GM20431 (cell line): Measurements from ENCODE around the gene HES5.

ENCODE experiments used
- in situ Hi-C: fragments of 300-500 bp; cut with MseI, MboI; formaldehyde crosslinking; loops from one replicate; pipeline ENCODE4 v1.15.0; 2020; ENCODE audit warnings: low sequenced_read_pairs; ENCODE audit not compliant: unreplicated experiment

Gene HES5

GRCh38 chr1:2506007-2506860 is 23.8 kb downstream of the HES5 start:
- in situ Hi-C loops, result no loop called here

GRCh38 chr1:2505461-2505994 is 24.5 kb downstream of the HES5 start:
- in situ Hi-C loops, result no loop called here

GRCh38 chr1:2504949-2505272 is 25.2 kb downstream of the HES5 start:
- in situ Hi-C loops, result no loop called here

GRCh38 chr1:2504225-2504948 is 25.7 kb downstream of the HES5 start:
- in situ Hi-C loops, result no loop called here

- in situ Hi-C loops, result no loop called here
Measured at GRCh38 chr1:2503554-2504224, 26.4 kb downstream of the HES5 start.

- in situ Hi-C loops, result no loop called here
Measured at GRCh38 chr1:2502661-2503553, 27.2 kb downstream of the HES5 start.

- in situ Hi-C loops, result no loop called here
Measured at GRCh38 chr1:2502210-2502609, 27.9 kb downstream of the HES5 start.

GRCh38 chr1:2501820-2502119 is 28.3 kb downstream of the HES5 start:
- in situ Hi-C loops, result no loop called here

GRCh38 chr1:2501041-2501819 is 28.8 kb downstream of the HES5 start:
- in situ Hi-C loops, result no loop called here

- in situ Hi-C loops, result no loop called here
Measured at GRCh38 chr1:2499986-2500596, 30.0 kb downstream of the HES5 start.

GRCh38 chr1:2499260-2499659 is 30.8 kb downstream of the HES5 start:
- in situ Hi-C loops, result no loop called here

GRCh38 chr1:2498648-2499047 is 31.4 kb downstream of the HES5 start:
- in situ Hi-C loops, result no loop called here

- in situ Hi-C loops, result no loop called here
Measured at GRCh38 chr1:2497891-2498290, 32.2 kb downstream of the HES5 start.

GRCh38 chr1:2496746-2497145 is 33.3 kb downstream of the HES5 start:
- in situ Hi-C loops, result no loop called here

GRCh38 chr1:2496087-2496622 is 33.9 kb downstream of the HES5 start:
- in situ Hi-C loops, result no loop called here

GRCh38 chr1:2495546-2495945 is 34.5 kb downstream of the HES5 start:
- in situ Hi-C loops, result no loop called here

GRCh38 chr1:2495026-2495425 is 35.0 kb downstream of the HES5 start:
- in situ Hi-C loops, result no loop called here

- in situ Hi-C loops, result no loop called here
Measured at GRCh38 chr1:2494323-2494693, 35.8 kb downstream of the HES5 start.
